Breast epithelium (tissue), 3 donors: ENCODE data around the gene HDAC9.

ENCODE experiments used
- CTCF ChIP-seq, 3 donors: fragments of 450-650 bp; IDR thresholded peaks; one replicate each; pipeline ENCODE4 v1.5.1; 2016 to 2017; ENCODE audit warnings: antibody characterized with exemption in 3 of 3, mild to moderate bottlenecking in 3 of 3, moderate library complexity in 3 of 3
- POLR2A ChIP-seq: fragments of 450-650 bp; IDR thresholded peaks from one replicate; pipeline ENCODE4 v1.6.1; 2016; ENCODE audit warnings: antibody characterized with exemption, mild to moderate bottlenecking, moderate library complexity

GRCh38 chr7:18518555-18518954, 23.0 kb downstream of the HDAC9 start:
- TF ChIP-seq CTCF (IDR thresholded peaks at IDR 0.05): no peak
- TF ChIP-seq POLR2A: no peak
